ENCODE measurements around the gene RAB42. TPM values are rescaled to one million over a fixed set of nuclear protein-coding genes. Genes with fewer than 3 reads are reported as not detected.

Gene RAB42
- total and polyA plus RNA-seq, 9 of the 15 experiments (the other 6 are each of a cell fraction or from before 2014, with no cell fraction given) = 0.07 to 0.14 (median 0.12) TPM; not detected in 6

- TF ChIP-seq SRF (CRISPR knock-in tag; IDR thresholded peaks at IDR 0.05) = no peak; a peak in 1 of 4 replicates
- peak; percentile 18; the same call in 1 of the 2 replicates for TF ChIP-seq KLF6 (CRISPR knock-in tag; IDR thresholded peaks at IDR 0.05; ENCODE audit: borderline replicate concordance)
- TF ChIP-seq FOXK1 (CRISPR knock-in tag; IDR thresholded peaks at IDR 0.05; ENCODE audit: borderline replicate concordance) = no peak
- TF ChIP-seq MLX (CRISPR knock-in tag; conservative IDR thresholded peaks at IDR 0.05) = no peak; a peak in 1 of 4 replicates
- TF ChIP-seq MAFG (tag; conservative IDR thresholded peaks at IDR 0.05) = no peak
- 0 out of 2 replicates have a peak, but pooled peaks have one; percentile 90 for TF ChIP-seq RHOXF2B (CRISPR knock-in tag; conservative IDR thresholded peaks at IDR 0.05)
- no peak for TF ChIP-seq NR2F6 (CRISPR knock-in tag; IDR thresholded peaks at IDR 0.05)
- TF ChIP-seq PRMT5 (CRISPR knock-in tag; IDR thresholded peaks at IDR 0.05) = no peak
- no peak for TF ChIP-seq KDM1A (IDR thresholded peaks at IDR 0.05)
- TF ChIP-seq ZNF778 (CRISPR knock-in tag; IDR thresholded peaks at IDR 0.05) = no peak
- TF ChIP-seq CSDE1 (IDR thresholded peaks at IDR 0.05) = peak in 1 of 2 experiments; percentile 99; a peak in 2 of 4 replicates
- no peak for TF ChIP-seq SIX5 (IDR thresholded peaks at IDR 0.05; ENCODE audit: borderline replicate concordance in 1 of 2, insufficient read depth in 1 of 2, low read depth in 1 of 2, low read length in 2 of 2)
- peak; percentile 35; the same call in 1 of the 2 replicates for TF ChIP-seq KLF13 (tag; IDR thresholded peaks at IDR 0.05; ENCODE audit: borderline replicate concordance, low read depth)
- TF ChIP-seq SAP30 (IDR thresholded peaks at IDR 0.05; ENCODE audit: borderline replicate concordance, insufficient read depth, low read depth, low read length, poor library complexity, severe bottlenecking) = peak; percentile 31
- no peak for TF ChIP-seq PTRF (tag; IDR thresholded peaks at IDR 0.05)
- peak; percentile 5; the same call in 1 of the 2 replicates for TF ChIP-seq TCFL5 (CRISPR knock-in tag; conservative IDR thresholded peaks at IDR 0.05)
- TF ChIP-seq MXI1 (IDR thresholded peaks at IDR 0.05; ENCODE audit: low read depth, low read length) = peak; percentile 88
- 0 out of 2 replicates have a peak, but pooled peaks have one; percentile 24 for TF ChIP-seq PTTG1 (tag; IDR thresholded peaks at IDR 0.05; ENCODE audit: low read depth)
- TF ChIP-seq THAP7 (CRISPR knock-in tag; IDR thresholded peaks at IDR 0.05) = peak; percentile 68
- TF ChIP-seq ZNF592 (IDR thresholded peaks at IDR 0.05) = peak; percentile 80
- TF ChIP-seq SMAD4 (CRISPR knock-in tag; conservative IDR thresholded peaks at IDR 0.05) = peak; percentile 63
- TF ChIP-seq ZNF408 (CRISPR knock-in tag; IDR thresholded peaks at IDR 0.05; ENCODE audit: low read depth) = no peak
Measured at GRCh38 chr1:28642847-28643635, 51.0 kb downstream of the RAB42 start, which contains the start of gene TAF12 (continued).
